ENCODE results near the gene DGKE.

- TF ChIP-seq POLR2A (IDR thresholded peaks at IDR 0.05) = no peak
- no peak for TF ChIP-seq CTCF (IDR thresholded peaks at IDR 0.05)
These were observed 16.6 kb downstream of the DGKE start for GRCh38 chr17:56850591-56850990.
